ENCODE results near the gene ABTB2.

ABTB2 gene

GRCh38 chr11:34155057-34155756 lies 202.6 kb downstream of the ABTB2 start:
- DNase-seq (ENCODE audit: low read depth in 2 of 3, low spot score in 2 of 3) = no peak

- DNase-seq (ENCODE audit: low read depth in 2 of 3, low spot score in 2 of 3) = no peak
Observed at GRCh38 chr11:34154059-34154875, 203.5 kb downstream of the ABTB2 start.

- DNase-seq (ENCODE audit: low read depth in 2 of 3, low spot score in 2 of 3) = no peak
Observed at GRCh38 chr11:34151916-34152845, 205.6 kb downstream of the ABTB2 start.

GRCh38 chr11:34151166-34151565 lies 206.6 kb downstream of the ABTB2 start:
- DNase-seq (ENCODE audit: low read depth in 2 of 3, low spot score in 2 of 3) = no peak

GRCh38 chr11:34150494-34151151 lies 207.2 kb downstream of the ABTB2 start:
- no peak for DNase-seq (ENCODE audit: low read depth in 2 of 3, low spot score in 2 of 3)

GRCh38 chr11:34149786-34150185 lies 208.0 kb downstream of the ABTB2 start:
- DNase-seq (ENCODE audit: low read depth in 2 of 3, low spot score in 2 of 3) = no peak

- no peak for DNase-seq (ENCODE audit: low read depth in 2 of 3, low spot score in 2 of 3)
Observed at GRCh38 chr11:34149274-34149673, 208.5 kb downstream of the ABTB2 start.

- DNase-seq (ENCODE audit: low read depth in 2 of 3, low spot score in 2 of 3) = no peak
Observed at GRCh38 chr11:34148504-34149165, 209.2 kb downstream of the ABTB2 start.

GRCh38 chr11:34147581-34147980 lies 210.2 kb downstream of the ABTB2 start:
- DNase-seq (ENCODE audit: low read depth in 2 of 3, low spot score in 2 of 3) = no peak

- no peak for DNase-seq (ENCODE audit: low read depth in 2 of 3, low spot score in 2 of 3)
Observed at GRCh38 chr11:34146866-34147265, 210.9 kb downstream of the ABTB2 start.

- DNase-seq (ENCODE audit: low read depth in 2 of 3, low spot score in 2 of 3) = no peak
Observed at GRCh38 chr11:34146411-34146810, 211.4 kb downstream of the ABTB2 start.

- no peak for DNase-seq (ENCODE audit: low read depth in 2 of 3, low spot score in 2 of 3)
Observed at GRCh38 chr11:34145847-34146381, 211.9 kb downstream of the ABTB2 start.

GRCh38 chr11:34145073-34145472 lies 212.7 kb downstream of the ABTB2 start:
- DNase-seq (ENCODE audit: low read depth in 2 of 3, low spot score in 2 of 3) = no peak

GRCh38 chr11:34143048-34143447 lies 214.8 kb downstream of the ABTB2 start:
- DNase-seq (ENCODE audit: low read depth in 2 of 3, low spot score in 2 of 3) = no peak

- DNase-seq (ENCODE audit: low read depth in 2 of 3, low spot score in 2 of 3) = no peak
Observed at GRCh38 chr11:34140149-34140548, 217.7 kb downstream of the ABTB2 start.

- no peak for DNase-seq (ENCODE audit: low read depth in 2 of 3, low spot score in 2 of 3)
Observed at GRCh38 chr11:34139346-34139745, 218.5 kb downstream of the ABTB2 start.

- DNase-seq (ENCODE audit: low read depth in 2 of 3, low spot score in 2 of 3) = no peak
Observed at GRCh38 chr11:34136420-34136819, 221.4 kb downstream of the ABTB2 start.

GRCh38 chr11:34135439-34135838 lies 222.4 kb downstream of the ABTB2 start:
- no peak for DNase-seq (ENCODE audit: low read depth in 2 of 3, low spot score in 2 of 3)

- DNase-seq (ENCODE audit: low read depth in 2 of 3, low spot score in 2 of 3) = no peak
Observed at GRCh38 chr11:34134765-34135164, 223.0 kb downstream of the ABTB2 start.
